Measurements from ENCODE around the gene CYTH2.

CYTH2 gene

GRCh38 chr19:48469289-48469881, at the start of gene CYTH2:
TSS of gene CYTH2 (plus strand) at chr19:48469369. CDS start at chr19:48469508, 139 bp downstream.
- Histone ChIP-seq H2AFZ (ENCODE audit: low read length, unreplicated experiment) (no peak within 1 kb of the TSS), H3K4me3 (ENCODE audit: low read depth, low read length) (peak within 1 kb of the TSS; percentile 76), H3K4me1 (ENCODE audit: control insufficient read depth, insufficient read depth, low read length, unreplicated experiment) (peaks cover 15% of the 10 kb centered on the region), H3K27me3 (ENCODE audit: insufficient read depth, low read length) (no peaks in the 10 kb centered on the region), H3K79me2 (ENCODE audit: control insufficient read depth, insufficient read depth, low read length, unreplicated experiment) (peaks cover 12% of the 10 kb centered on the region), H3K27ac (ENCODE audit: low read depth, low read length) (peak within 1 kb of the TSS; percentile 75), H3K36me3 (ENCODE audit: insufficient read depth, low read length) (no peaks in the 10 kb centered on the region)

GRCh38 chr19:48421548-48421947, 47.6 kb upstream of the CYTH2 start:
- Histone ChIP-seq H3K79me2 (ENCODE audit: control insufficient read depth, insufficient read depth, low read length, unreplicated experiment) (no peaks in the 10 kb centered on the region), H3K27me3 (ENCODE audit: insufficient read depth, low read length) (no peaks in the 10 kb centered on the region), H3K4me1 (ENCODE audit: control insufficient read depth, insufficient read depth, low read length, unreplicated experiment) (peaks cover 12% of the 10 kb centered on the region)

DNA sequence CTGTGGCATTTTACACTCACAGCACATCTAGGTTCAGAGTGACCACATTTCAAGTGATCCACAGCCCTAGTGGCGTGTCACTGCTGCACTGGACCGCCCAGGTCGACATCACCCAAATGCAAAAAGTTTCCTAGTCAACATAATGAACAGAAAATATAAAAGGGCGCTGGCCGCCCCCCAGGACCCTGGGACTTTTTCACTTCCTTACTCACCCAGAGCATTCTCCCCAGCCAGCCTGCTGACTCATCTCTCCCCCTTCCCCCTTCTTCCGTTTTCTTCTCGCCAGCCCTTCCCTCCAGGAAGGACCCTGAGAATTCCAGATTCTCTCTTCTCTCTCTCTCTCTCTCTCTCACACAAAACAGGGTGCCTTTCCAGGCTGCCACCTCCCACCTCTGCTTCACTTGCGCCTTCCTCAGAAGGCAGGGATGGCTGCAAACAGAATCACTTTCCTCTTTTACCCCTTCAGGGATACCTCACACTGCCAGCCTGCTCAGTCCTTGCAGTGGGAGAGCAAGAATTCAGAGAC, 44.4 kb upstream of the CYTH2 start:
- Histone ChIP-seq H3K4me3 (ENCODE audit: low read depth, low read length) (no peak overlapping the region), H3K27ac (ENCODE audit: low read depth, low read length) (peak overlapping the region; percentile 50), H3K36me3 (ENCODE audit: insufficient read depth, low read length) (no peaks in the 10 kb centered on the region), H3K4me1 (ENCODE audit: control insufficient read depth, insufficient read depth, low read length, unreplicated experiment) (peaks cover 12% of the 10 kb centered on the region), H2AFZ (ENCODE audit: low read length, unreplicated experiment) (peak overlapping the region; percentile 89), H3K27me3 (ENCODE audit: insufficient read depth, low read length) (no peaks in the 10 kb centered on the region), H3K79me2 (ENCODE audit: control insufficient read depth, insufficient read depth, low read length, unreplicated experiment) (no peaks in the 10 kb centered on the region)

More at GRCh38 chr19:48421548-48421947, 47.6 kb upstream of the CYTH2 start:
- H3K27ac ChIP-seq (ENCODE audit: low read depth, low read length): no peak overlapping the region
- no peak overlapping the region for H2AFZ ChIP-seq (ENCODE audit: low read length, unreplicated experiment)
- H3K4me3 ChIP-seq (ENCODE audit: low read depth, low read length): no peak overlapping the region
- no peaks in the 10 kb centered on the region for H3K36me3 ChIP-seq (ENCODE audit: insufficient read depth, low read length)

GRCh38 chr19:48428670-48429069, 40.5 kb upstream of the CYTH2 start:
- Histone ChIP-seq H3K4me3 (ENCODE audit: low read depth, low read length) (no peak overlapping the region), H3K36me3 (ENCODE audit: insufficient read depth, low read length) (no peaks in the 10 kb centered on the region), H2AFZ (ENCODE audit: low read length, unreplicated experiment) (no peak overlapping the region), H3K79me2 (ENCODE audit: control insufficient read depth, insufficient read depth, low read length, unreplicated experiment) (no peaks in the 10 kb centered on the region), H3K27me3 (ENCODE audit: insufficient read depth, low read length) (no peaks in the 10 kb centered on the region), H3K4me1 (ENCODE audit: control insufficient read depth, insufficient read depth, low read length, unreplicated experiment) (peaks cover 5% of the 10 kb centered on the region), H3K27ac (ENCODE audit: low read depth, low read length) (no peak overlapping the region)

DNA sequence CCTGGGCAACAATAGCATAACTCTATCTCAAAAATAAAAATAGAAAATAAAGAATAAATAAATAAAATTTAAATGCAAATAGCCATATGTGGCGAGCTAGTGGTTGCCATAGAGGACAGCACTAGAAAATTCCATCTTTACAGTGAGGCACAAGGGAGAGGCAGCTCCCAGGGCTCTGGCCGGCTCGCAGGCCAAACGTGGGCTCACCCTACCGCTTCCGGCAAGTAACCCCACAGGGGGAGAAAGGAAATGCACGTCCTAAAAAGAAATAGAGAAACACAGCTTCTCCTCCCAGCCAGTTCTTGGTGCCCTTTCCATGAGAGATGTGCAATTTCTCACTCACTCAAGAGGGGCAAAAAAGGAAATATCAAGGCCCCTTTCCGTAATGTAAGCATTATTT, 35.8 kb upstream of the CYTH2 start:
- H3K4me3 ChIP-seq (ENCODE audit: low read depth, low read length): no peak overlapping the region
- no peaks in the 10 kb centered on the region for H3K79me2 ChIP-seq (ENCODE audit: control insufficient read depth, insufficient read depth, low read length, unreplicated experiment)
- H3K4me1 ChIP-seq (ENCODE audit: control insufficient read depth, insufficient read depth, low read length, unreplicated experiment): no peaks in the 10 kb centered on the region
- no peak overlapping the region for H3K27ac ChIP-seq (ENCODE audit: low read depth, low read length)
- H3K27me3 ChIP-seq (ENCODE audit: insufficient read depth, low read length): no peaks in the 10 kb centered on the region
- no peaks in the 10 kb centered on the region for H3K36me3 ChIP-seq (ENCODE audit: insufficient read depth, low read length)
- H2AFZ ChIP-seq (ENCODE audit: low read length, unreplicated experiment): no peak overlapping the region

- Histone ChIP-seq H3K27me3 (ENCODE audit: insufficient read depth, low read length) (no peaks in the 10 kb centered on the region), H3K79me2 (ENCODE audit: control insufficient read depth, insufficient read depth, low read length, unreplicated experiment) (no peaks in the 10 kb centered on the region), H3K4me1 (ENCODE audit: control insufficient read depth, insufficient read depth, low read length, unreplicated experiment) (no peaks in the 10 kb centered on the region), H3K27ac (ENCODE audit: low read depth, low read length) (no peak overlapping the region), H3K36me3 (ENCODE audit: insufficient read depth, low read length) (no peaks in the 10 kb centered on the region), H3K4me3 (ENCODE audit: low read depth, low read length) (no peak overlapping the region), H2AFZ (ENCODE audit: low read length, unreplicated experiment) (no peak overlapping the region)
Observed at GRCh38 chr19:48436586-48436985, 32.6 kb upstream of the CYTH2 start.

DNA sequence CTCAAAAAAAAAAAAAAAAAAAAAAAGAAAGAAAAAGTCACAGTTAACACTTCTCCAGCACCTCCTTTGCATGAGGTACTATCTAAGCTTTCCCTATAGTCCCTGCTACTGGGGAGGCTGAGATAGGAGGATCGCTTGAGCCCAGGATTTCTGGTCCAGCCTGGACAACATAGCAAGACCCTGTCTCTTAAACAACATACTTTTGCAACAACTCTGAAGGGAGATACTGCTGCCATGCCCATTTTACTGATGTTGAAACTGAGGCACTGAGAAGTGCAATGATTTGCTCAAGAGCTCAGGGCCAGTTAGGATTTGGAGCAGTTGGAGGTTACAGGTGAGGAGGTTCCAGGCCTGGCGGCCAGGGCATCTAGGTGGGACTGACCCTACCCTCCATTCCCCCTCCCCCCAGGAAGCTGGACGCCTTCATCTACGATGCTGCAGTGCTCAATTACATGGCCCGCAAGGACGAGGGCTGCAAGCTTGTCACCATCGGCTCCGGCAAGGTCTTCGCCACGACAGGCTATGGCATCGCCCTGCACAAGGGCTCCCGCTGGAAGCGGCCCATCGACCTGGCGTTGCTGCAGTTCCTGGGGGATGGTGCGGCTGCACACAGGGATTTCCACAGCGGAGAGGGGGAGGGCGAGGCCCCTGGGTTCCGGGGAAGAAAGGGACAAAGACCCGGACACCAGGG, 27.7 kb upstream of the CYTH2 start:
- peaks cover 6% of the 10 kb centered on the region for H3K79me2 ChIP-seq (ENCODE audit: control insufficient read depth, insufficient read depth, low read length, unreplicated experiment)
- H2AFZ ChIP-seq (ENCODE audit: low read length, unreplicated experiment): no peak overlapping the region
- peaks cover 6% of the 10 kb centered on the region; the same call in 1 of the 2 replicates for H3K27me3 ChIP-seq (ENCODE audit: insufficient read depth, low read length)
- H3K27ac ChIP-seq (ENCODE audit: low read depth, low read length): no peak overlapping the region
- H3K36me3 ChIP-seq (ENCODE audit: insufficient read depth, low read length): no peaks in the 10 kb centered on the region
- H3K4me1 ChIP-seq (ENCODE audit: control insufficient read depth, insufficient read depth, low read length, unreplicated experiment): peaks cover 6% of the 10 kb centered on the region
- H3K4me3 ChIP-seq (ENCODE audit: low read depth, low read length): no peak overlapping the region

DNA sequence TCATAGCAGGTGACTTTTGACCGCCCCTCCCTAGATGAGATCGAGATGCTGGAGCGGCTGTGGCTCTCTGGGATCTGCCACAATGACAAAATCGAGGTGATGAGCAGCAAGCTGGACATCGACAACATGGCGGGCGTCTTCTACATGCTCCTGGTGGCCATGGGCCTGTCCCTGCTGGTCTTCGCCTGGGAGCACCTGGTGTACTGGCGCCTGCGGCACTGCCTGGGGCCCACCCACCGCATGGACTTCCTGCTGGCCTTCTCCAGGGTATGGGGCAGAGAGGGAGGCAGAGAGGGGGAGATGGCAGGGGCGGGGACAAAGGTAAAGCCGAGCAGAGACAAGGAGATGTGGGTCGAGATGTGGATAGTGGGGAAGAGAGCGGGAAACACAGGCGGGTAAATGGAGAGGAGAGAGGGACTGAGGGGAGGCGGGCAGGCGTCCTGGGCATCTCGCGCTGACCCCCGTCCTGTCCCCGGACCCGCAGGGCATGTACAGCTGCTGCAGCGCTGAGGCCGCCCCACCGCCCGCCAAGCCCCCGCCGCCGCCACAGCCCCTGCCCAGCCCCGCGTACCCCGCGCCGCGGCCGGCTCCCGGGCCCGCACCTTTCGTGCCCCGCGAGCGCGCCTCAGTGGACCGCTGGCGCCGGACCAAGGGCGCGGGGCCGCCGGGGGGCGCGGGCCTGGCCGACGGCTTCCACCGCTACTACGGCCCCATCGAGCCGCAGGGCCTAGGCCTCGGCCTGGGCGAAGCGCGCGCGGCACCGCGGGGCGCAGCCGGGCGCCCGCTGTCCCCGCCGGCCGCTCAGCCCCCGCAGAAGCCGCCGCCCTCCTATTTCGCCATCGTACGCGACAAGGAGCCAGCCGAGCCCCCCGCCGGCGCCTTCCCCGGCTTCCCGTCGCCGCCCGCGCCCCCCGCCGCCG, 26.8 kb upstream of the CYTH2 start:
- H3K4me1 ChIP-seq (ENCODE audit: control insufficient read depth, insufficient read depth, low read length, unreplicated experiment): peaks cover 6% of the 10 kb centered on the region
- H3K27me3 ChIP-seq (ENCODE audit: insufficient read depth, low read length): peaks cover 6% of the 10 kb centered on the region; the same call in 1 of the 2 replicates
- H3K36me3 ChIP-seq (ENCODE audit: insufficient read depth, low read length): no peaks in the 10 kb centered on the region; the same call in 1 of the 2 replicates
- H2AFZ ChIP-seq (ENCODE audit: low read length, unreplicated experiment): no peak overlapping the region
- H3K79me2 ChIP-seq (ENCODE audit: control insufficient read depth, insufficient read depth, low read length, unreplicated experiment): peaks cover 10% of the 10 kb centered on the region
- H3K4me3 ChIP-seq (ENCODE audit: low read depth, low read length): no peak overlapping the region
- no peak overlapping the region for H3K27ac ChIP-seq (ENCODE audit: low read depth, low read length)

GRCh38 chr19:48443256-48443655, 25.9 kb upstream of the CYTH2 start:
- Histone ChIP-seq H3K4me3 (ENCODE audit: low read depth, low read length) (no peak overlapping the region), H3K27me3 (ENCODE audit: insufficient read depth, low read length) (peaks cover 6% of the 10 kb centered on the region; the same call in 1 of the 2 replicates), H2AFZ (ENCODE audit: low read length, unreplicated experiment) (no peak overlapping the region), H3K27ac (ENCODE audit: low read depth, low read length) (no peak overlapping the region), H3K4me1 (ENCODE audit: control insufficient read depth, insufficient read depth, low read length, unreplicated experiment) (peaks cover 6% of the 10 kb centered on the region), H3K36me3 (ENCODE audit: insufficient read depth, low read length) (no peaks in the 10 kb centered on the region; the same call in 1 of the 2 replicates), H3K79me2 (ENCODE audit: control insufficient read depth, insufficient read depth, low read length, unreplicated experiment) (peaks cover 16% of the 10 kb centered on the region)

DNA sequence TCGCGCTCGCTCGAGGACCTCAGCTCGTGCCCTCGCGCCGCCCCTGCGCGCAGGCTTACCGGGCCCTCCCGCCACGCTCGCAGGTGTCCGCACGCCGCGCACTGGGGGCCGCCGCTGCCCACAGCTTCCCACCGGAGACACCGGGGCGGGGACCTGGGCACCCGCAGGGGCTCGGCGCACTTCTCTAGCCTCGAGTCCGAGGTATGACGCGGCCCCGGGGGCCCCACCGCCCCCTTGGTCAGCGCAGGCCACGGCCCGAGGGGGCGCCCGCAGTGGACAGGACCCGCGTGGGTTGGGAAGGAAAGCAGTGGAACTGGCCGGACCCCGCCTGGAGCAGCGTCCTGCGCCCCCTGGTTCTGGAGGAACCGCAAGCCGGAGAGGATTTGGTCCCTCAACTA, 25.4 kb upstream of the CYTH2 start:
- H3K27ac ChIP-seq (ENCODE audit: low read depth, low read length): no peak overlapping the region
- H3K4me1 ChIP-seq (ENCODE audit: control insufficient read depth, insufficient read depth, low read length, unreplicated experiment): peaks cover 6% of the 10 kb centered on the region
- H2AFZ ChIP-seq (ENCODE audit: low read length, unreplicated experiment): no peak overlapping the region
- peak overlapping the region; percentile 98 for H3K4me3 ChIP-seq (ENCODE audit: low read depth, low read length)
- H3K79me2 ChIP-seq (ENCODE audit: control insufficient read depth, insufficient read depth, low read length, unreplicated experiment): peaks cover 16% of the 10 kb centered on the region
- H3K36me3 ChIP-seq (ENCODE audit: insufficient read depth, low read length): no peaks in the 10 kb centered on the region; the same call in 1 of the 2 replicates
- peaks cover 6% of the 10 kb centered on the region; the same call in 1 of the 2 replicates for H3K27me3 ChIP-seq (ENCODE audit: insufficient read depth, low read length)
